NAMALWA (cell line): ENCODE data around the gene CTCFL.
"Not testable (repeated sequence)": the region's sequence is repeated elsewhere in the genome, so short reads cannot be mapped to it uniquely, and the experiment has no call there.

Experiments
- DNase-seq: peaks from one replicate; pipeline ENCODE4 v3.0.0-alpha.2; 2015; ENCODE audit warnings: low spot score

The CTCFL gene

DNA sequence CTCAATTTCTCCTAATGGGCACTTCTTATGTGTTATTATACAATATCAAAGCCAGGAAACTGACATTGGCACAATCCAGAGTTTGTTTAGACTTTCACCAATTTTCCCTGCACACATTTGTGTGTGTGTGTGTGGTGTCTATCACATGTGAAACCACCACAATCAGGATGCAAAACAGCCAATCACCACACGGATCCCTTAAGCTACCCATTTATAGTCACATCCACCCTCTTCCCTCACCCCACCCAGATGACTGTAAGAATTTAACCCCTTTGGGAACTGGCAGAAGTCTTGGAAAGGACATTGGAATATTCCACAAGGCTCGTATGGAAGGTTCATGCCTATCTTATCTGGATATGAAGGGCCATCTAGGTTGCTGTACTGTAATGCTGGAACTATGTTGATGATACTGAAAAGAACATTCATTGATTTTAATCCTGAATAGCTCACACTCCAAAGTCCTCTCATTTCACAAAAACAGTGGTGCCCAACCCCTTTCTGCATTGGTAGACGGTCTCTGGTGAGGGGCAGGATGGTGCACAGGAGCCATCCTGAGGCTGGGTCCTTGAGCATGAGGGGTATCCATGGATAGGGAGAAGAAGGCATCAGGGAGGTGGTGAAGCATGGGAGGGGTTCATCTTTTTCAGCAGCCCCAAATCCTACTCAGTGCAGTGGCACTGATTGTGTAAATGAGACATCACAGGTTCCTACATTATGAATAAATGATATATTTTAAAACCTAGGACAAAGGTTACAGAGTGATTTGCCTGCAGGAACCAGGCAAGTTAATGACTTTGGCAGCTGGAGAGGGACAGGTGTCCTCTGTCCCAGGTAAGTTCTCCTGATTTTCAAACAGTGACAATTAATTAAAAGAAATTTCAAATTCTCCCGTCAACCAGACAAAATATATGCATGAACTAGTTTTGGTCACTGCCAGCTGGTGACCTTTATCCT is 12.1 kb upstream of the CTCFL start:
- no peak for DNase-seq

DNA sequence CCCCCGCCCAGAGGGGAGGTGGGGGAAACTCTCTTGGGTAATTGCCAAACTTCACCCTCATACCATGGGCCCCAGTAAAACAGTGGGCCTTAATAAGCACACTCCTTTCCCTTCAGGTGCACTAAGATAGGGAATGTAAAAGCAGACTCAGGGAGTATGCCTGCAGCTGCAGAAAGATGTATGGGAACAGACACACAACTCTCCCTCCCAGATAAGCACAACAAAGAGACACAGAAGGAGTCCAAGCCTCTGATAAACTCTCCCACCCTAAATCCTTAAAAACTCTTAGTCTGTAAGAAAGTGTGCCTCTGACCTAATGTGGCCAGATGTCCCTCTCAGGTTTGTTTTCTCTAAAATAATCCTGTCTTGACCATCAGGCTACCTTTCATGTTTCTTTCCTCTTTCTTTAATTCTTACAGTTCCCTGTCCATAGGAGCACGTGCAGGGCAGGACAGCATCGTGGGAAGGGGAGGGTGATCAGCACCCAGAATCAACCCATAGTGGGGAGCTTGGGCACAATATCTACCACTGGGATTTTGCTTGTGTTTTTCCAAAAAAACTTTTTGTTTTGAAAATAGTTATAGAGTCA is 11.3 kb upstream of the CTCFL start:
- no peak for DNase-seq

DNA sequence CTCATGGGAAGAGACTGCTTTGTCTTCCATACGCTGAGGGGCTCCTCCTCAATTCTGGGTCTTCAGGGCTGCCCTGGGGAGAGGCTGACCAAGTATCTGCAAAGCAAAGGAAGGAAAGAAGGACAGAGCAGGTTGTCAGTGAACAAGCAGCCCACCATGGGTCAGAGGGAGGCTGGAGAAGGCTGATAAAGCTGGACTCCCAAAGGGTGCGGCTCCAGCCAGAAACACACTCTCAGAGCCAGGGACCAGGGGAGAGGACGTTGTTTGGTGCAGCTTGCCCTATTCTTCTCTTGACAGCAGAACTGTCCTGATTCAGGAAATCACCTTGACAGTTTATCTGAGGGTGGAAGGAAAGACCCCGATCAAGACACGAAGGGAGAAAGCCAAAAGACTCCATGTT is 10.4 kb upstream of the CTCFL start:
- DNase-seq = no peak

DNA sequence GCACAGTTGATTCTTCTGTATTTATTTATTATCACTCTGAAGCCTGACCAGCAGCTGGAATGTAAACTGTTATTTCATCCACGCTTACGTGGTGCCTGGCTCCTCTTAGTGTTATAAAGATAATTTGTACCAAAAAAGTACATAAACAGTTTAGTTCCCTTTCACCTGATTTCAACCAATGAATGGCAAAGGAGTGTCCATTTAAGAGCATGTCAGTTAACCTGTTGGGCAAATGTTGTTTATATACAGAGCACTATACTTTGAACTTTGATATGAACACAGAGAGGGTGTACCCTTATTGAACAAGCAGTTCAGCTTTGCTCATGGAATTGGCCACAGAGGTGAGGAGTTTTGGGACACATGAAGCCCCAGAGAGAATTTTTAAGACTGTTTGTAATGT is 7.2 kb upstream of the CTCFL start:
- DNase-seq = no peak

DNA sequence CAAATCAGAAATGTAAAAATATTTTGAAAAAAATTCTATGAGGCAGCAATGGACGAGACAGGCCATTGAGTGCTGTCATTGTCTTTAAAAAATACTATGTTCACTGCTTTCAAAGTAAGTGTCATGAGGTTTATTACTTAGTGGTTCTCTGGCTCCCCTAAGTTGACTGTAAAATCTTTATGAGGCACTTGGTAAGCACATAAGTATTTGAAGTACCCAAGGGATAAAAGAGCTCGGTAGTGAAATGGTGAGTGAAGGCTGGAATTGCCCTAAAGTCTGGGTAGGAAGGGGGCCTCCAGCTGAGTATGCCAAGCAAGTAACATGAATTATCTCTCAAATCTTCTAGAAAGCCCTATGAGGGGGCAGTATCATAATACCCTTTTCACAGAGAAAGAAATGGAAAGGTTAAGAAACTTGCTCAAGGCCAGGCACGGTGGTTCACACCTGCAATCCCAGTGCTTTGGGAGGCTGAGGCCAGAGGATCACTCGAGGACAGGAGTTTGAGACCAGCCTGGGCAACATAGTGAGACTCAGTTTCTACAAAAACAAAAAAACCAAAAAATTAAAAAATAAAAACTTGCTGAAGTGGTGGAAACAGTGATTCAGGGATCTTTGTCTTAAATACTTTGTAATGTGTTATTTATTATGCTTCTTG is 5.5 kb upstream of the CTCFL start:
- no peak for DNase-seq

DNA sequence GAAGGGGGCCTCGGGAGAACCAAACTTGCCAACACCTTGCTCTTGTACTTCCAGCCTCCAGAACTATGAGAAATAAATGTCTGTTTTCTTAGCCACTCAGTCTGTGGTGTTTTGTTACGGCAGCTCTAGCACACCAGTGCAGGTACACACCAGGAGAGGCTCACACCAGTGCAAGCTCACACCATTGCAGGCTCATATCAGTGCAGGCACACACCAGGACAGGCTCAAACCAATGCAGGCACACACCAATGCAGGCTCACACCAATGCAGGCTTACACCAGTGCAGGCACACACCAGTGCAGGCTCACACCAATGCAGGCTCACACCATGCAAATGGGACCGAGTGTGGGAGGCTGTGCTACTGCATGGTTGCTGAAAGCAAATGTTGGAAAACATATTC is 4.9 kb upstream of the CTCFL start:
- DNase-seq = no peak

DNA sequence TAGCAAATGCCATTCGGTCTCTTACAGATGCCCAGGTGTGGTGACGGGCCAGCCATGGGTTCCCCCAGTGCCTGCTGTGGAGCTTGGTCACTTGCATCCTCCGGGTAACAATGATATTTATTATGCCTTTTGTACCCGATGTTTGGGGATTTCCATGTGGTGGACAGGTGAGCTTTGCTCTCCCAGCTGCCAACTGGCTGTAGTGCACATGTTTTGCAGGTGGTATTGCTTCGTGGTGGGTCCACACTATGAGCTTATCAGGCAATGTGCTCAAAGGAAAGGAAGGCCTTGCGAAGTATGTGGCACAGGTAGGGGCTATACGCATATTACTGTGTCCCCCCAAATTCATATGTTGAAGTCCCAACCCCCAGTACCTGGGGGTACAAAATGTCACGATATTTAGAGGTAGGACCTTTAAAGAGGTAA is 4.2 kb upstream of the CTCFL start:
- DNase-seq = no peak

DNA sequence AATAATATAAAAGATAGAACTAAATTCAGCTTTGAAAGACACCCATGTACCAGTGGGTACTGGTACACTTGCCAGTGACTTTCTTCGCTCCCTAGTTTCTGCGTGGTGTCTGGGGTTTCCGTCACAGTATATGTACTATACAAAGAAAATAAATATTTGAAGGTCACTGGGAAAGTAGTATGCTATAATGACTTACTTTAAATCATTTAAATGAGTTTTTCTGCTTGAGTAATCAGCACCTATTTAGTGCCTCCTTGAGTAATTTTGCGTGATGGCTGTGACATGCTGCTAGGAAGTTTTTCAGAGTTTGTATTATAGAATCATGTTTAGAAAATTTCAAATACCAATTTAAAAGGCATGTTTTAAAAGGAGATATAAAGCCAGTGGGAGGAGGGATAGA is 3.2 kb upstream of the CTCFL start:
- no peak for DNase-seq

DNA sequence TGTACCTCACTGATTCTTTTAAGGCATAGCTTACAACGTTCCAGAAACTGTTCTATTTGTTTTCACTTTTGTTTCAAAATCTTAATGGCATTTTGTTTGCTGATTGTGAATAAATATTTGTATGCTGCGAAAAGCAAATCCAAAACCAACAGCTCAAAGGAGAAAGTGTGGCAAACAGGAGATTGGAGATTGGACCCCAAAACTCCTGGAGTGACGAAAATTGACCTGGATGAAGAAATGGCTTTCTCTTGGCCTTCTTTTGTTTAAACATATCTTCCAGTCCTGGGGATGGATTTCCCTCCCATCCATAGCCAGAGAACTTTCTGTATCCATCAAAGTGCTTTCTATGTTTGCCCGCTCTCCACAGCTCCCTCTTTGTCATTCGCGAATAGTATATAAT is 2.8 kb upstream of the CTCFL start:
- DNase-seq = no peak

DNA sequence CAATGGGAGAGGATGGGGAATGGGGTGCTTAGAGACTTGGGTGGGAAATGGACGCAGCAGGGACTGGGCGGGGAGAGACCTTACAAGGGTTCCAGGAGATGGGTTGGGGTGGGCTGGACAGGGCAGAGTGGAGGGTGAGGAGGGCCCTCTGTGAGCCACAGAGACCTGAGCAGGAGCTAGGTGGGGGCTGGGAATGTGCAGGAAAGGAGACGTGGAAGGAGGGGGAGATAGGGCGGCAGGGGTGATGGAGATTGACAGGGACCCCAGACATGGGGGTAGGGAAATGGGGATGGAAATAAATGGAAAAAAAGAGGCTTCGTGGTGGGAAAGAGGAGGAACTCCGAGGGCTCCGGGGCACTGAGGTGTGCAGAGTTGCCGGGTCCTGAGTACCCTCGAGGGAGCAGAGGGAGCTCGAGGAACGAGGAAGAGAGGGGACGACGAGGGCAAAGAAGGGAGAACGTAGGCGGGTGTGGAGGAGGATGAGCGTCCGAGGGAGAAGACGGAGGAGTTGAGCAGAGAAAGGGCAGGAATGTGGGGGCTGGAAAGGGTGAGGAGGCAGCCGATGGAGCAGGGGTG is 2.0 kb upstream of the CTCFL start:
- DNase-seq = no peak

DNA sequence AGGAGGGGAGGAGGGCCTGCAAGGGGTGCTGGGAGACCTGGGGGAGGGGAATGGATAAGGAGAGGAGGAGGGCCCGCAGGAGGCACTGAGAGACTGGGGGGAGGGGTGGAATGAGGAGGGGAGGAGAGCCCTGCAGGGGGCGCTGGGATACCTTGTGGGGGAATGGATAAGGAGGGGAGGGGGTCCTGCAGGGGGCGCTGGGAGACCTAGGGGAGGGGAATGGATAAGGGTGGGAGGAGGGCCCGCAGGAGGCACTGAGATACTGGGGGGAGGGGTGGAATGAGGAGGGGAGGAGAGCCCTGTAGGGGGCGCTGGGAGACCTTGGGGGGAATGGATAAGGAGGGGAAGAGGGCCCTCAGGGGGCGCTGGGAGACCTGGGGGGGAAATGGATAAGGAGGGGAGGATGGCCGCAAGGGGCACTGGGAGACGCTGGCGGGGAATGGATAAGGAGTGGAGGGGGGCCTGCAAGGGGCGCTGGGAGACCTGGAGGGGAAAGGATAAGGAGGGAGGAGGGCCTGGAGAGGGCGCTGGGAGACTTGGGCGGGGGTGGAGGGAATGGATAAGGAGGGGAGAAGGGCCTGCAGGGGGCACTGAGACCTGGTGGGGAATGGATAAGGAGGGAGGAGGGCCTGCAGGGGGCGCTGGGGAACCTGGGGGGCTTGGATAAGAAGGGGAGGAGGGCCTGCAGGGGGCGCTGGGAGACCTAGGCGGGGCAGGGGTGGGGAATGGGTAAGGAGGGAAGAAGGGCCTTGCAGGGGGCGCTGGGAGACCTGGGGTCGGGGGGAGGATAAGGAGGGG is 1.3 kb upstream of the CTCFL start:
- DNase-seq = peak; percentile 70

DNA sequence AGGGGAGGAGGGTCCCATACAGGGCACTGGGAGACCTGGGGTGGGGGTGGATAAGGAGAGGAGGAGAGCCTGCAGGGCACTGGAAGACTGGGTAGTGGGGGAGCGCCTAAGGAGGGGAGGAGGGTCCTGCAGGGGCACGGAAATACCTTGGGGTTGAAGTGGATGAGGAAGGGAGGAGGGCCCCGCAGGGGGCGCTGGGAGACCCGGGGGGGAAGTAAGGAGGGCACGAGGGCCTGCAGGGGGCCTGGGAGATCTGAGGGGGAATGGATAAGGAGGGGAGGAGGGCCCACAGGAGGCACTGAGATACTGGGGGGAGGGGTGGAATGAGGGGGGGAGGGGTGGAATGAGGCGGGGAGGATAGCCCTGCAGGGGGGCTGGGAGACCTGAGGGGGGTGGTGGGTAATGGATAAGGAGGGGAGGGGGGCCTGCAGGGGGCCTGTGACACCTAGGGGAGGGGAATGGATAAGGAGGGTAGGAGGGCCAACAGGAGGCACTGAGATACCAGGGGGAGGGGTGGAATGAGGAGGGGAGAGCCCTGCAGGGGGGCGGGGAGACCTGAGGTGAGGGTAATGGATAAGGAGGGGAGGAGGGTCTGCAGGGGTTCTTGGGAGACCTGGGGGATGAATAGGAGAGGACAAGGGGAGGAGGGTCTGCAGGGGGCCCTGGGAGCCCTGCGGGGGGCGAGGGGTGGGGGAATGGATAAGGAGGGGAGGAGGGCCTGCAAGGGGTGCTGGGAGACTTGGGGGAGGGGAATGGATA is 567 bp upstream of the CTCFL start:
- DNase-seq = no peak

DNA sequence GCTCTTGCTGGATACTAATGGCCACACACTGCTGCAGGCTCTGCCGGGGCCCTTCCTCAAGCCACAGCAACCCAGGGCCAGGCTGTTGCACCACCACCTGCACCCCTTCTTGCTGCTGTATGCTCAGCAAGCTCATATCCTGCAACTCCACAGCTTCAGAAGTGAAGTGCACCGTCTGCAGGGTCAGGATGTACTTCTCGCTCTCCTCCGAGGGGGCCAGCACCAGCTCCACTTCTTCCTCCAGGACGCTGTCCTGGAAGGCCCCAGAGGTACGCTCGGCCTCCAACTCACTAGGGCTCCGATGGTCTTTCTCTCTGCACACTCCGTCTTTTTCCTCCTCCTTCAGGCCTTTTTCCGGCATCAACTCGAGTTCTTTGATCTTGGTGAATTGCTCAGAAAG is 1.2 kb downstream of the CTCFL start:
- no peak for DNase-seq

DNA sequence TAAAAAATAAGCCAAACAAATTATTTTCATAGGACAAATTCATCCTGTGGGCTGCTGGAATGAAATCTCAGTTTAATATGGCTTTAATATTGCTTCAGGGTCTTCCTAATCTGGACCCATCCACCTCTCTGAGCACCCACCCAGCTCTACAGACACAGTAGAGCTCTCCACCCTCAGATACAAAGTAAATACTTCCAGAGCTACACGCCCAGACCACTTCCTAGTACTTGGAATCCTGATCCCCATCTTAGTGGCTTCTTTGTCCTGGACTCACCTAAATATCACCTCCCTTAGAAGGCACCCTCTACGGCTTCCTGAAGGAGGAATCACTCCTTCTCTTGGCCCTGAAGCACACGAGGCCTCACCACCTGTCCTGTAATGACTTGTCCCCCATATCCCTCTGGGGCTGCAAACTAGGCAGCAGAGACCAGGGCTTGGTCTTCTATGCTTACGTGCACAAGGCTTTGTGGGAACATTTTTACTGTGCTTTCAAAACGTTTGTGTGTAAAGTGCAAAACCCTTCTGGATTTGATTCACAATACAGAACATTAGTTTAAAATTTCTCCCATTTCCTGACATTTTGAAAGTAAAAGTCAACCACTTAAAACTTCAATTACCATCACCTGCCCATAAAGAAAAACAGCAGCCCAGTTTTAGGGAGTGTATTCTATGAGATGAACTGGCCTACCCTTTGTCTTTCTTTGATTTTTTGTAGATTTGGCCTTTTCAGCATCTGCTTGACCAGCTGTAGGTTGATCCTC is 2.4 kb downstream of the CTCFL start:
- DNase-seq = no peak

DNA sequence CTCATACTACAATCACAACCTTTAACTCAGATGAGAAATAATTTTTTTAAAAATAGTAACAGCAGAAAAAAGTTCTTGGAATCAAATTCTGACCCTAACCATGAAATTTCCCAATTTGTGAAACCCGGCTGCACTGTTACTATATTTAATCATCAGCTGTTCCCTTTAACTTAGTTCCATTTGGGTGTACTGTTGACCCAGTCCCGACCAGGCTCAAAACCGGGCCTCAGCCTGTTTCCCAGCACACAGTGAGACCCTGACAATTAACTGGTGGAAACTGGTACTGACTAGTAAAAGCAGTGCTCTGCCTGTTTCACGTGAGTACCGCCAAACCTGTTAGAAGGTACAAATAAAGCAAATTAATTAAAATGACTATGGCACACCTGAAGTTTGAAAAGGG is 7.0 kb downstream of the CTCFL start:
- DNase-seq = no peak

DNA sequence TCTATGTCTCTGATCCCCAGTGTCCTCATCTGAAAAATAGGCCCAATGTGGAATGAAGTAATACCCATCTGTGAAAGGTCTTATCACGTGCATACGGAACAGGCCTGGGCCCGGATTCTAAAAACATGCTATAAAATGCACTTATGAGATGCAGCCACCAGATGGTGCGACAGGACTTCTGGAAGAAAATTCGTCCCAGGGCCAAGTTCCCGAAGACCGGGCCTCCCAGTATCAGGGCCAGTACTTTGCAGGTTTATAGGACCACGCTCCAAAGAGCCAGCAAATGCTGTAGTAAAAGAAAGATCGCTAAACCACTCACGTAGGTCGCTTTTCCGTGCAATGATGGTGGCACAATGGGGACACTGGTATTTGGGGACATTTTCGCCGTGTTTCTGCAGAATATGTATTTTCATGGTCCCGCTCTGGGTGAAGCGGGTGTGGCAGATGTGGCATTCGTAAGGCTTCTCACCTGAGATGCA is 10.6 kb downstream of the CTCFL start:
- DNase-seq = peak; percentile 77

DNA sequence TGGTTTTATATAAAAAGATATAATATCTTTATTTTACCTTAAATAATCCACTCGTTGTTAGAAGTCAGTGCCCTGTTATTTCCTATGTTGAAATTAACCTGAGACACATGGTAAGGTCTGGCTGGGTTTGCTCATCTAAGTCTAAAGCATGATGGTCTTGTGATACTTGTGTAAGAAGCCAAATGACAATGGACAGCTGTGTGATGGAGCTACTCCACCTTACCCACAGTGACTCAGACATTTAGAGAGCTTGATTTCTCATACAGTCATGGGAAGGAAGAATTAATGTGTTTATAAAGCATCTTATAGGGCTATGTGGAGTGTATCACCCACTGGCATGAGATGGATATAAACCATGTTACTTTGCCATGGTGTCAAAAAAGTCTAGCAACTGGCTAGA is 11.7 kb downstream of the CTCFL start:
- DNase-seq = no peak

DNA sequence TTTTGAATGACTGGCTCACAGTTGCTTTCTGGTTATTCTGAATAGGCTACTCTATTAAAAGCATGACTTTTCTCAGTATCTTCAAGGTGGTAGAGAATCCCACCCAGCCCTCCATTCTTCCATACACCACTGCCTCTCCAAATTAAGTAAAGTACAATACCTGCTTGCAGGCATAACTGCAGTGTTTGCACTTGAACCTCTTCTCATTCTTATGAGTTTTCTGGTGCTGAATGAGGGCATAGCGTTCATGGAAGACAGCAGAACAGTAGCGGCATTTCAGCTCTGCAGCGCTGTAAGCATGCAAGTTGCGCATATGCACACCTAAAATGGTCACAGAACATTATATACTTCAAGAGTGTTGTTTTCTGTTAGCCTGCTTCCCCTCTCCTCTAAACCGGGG is 12.5 kb downstream of the CTCFL start:
- no peak for DNase-seq

DNA sequence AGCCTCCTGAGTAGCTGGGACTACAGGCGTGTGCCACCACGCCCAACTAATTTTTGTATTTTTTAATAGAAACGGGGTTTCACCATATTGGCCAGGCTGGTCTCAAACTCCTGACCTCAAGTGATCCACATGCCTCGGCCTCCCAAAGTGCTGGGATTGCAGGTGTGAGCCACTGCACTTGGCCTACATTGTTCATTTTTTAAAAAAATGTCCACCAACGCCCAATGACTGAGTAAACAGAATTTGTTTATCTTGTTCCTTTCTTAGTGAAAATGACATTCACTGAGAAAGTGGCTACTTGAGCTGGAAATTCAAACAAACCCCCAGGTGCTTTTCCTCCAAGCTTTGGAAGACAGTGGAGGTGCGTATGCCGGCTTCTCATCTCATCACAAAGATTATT is 13.2 kb downstream of the CTCFL start:
- not testable (repeated sequence) for DNase-seq

DNA sequence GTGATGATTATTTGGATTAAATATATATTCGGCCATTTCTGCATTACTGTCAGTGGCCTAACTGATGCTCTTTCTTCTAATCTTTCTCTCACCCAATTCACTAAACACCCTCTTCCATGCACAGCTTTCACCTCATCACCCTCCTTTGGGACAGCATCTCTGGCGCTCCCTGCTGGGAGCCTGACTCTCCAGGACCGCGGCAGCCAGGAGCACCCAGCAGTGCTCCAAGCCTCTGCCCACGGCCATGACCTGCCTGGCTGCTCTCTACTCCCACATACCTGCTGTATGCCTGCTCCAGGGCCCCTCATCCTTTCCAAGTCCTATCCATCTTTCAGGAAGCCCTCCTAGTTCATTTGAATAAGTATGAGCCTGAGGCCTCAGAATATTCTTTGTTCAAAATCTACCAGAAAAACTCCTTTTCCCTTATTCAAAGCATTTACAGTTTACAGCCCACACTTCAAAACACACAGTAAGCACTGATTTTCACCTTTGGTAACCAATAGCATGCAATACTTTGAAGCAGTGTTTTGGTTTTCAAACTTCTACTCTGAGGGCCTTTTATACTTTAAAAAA is 15.2 kb downstream of the CTCFL start:
- DNase-seq = no peak
